Measurements from ENCODE around the gene LTBP1.

- TF ChIP-seq CTCF (IDR thresholded peaks at IDR 0.05) (no peak), POLR2A (IDR thresholded peaks at IDR 0.05) (no peak)
These were observed 424.7 kb downstream of the LTBP1 start for GRCh38 chr2:33371304-33372090.

Measured in lower leg skin (tissue), 3 donors.